Left forelimb (tissue), 1 donor: ENCODE results near the gene SARS2.

Experiments
- DNase-seq: peaks from one replicate; pipeline ENCODE4 v3.0.0-alpha.2; 2018; ENCODE audit warnings: low spot score

Gene SARS2

DNA sequence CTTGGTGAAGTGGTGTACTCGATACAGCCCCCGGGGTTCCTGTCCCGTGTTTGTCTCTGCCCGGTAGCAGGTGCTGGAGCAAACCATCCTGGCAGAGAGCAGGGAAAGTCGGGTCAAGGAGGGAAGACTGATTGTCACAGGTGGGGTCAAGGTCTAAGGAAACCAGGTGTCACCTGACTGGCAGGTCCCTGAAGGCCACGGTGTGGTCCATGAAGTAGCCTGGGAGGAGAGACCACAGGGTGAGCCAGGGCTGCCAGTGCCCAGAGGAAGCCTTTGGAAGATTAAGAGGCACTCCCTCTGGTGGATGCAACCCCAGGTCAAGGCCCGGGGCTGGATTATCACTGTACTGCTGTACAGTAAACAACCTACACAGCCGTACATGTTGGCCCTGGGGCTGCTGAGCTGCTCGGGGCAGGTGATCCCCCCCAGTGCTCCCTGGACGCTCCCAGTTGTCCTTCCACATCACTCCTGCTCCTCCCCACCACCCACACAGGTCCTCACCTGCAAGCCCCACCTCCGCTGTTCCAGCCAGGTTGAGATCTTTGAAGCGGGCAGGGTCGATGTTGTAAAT is 12.6 kb downstream of the SARS2 start:
- no peak for DNase-seq

- no peak for DNase-seq
Measured at GRCh38 chr19:38917516-38917915, 13.0 kb downstream of the SARS2 start.

DNA sequence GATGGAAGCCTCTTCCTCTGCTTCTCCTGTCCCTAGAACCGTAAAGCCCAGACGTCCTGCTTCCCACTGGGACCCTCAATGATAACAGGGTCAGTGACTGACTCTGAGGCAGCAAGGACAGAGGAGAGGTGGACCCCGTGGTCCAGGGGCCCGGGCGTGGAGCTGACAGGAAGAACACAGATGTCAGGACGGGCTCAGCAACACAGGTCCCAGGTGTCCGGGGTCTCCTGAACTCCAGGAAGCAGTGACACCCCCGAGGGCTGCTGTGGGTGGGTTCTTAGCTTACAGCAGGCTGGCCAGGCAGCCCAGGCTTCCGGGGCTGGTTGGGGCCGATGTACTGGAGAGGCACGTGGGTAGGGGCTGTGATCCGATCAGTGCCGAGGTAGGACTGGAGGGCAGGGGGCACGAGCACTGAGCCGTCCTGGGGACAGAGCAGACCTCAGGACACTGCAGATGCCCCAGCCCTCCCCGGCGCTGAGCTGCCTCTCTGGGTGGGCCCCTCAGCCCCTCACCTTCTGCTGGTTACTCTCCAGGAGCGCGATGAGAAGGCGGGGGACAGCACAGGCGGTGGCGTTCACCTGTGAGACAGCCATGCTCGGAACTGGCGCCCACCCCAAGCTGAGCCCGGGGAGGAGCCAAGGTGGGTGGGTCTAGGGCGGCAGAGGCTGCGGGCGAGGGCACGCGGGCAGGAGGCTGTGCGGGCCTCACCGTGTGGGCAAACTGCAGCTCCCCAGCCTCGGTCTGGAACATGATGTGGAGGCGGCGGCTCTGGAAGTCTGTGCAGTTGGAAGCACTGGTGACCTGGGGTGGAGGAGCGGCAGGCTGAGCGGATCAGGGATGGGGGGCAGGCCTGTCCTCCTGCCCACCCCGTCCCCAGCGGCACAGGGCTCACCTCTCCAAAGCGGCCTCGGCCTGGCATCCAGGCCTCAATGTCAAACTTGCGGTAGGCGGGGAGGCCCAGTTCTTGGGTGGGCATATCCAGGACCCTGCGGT is 14.9 kb downstream of the SARS2 start:
- DNase-seq: no peak

- no peak for DNase-seq
Measured at GRCh38 chr19:38913958-38914357, 16.6 kb downstream of the SARS2 start.

GRCh38 chr19:38912600-38913514 is 17.7 kb downstream of the SARS2 start:
- no peak for DNase-seq

DNA sequence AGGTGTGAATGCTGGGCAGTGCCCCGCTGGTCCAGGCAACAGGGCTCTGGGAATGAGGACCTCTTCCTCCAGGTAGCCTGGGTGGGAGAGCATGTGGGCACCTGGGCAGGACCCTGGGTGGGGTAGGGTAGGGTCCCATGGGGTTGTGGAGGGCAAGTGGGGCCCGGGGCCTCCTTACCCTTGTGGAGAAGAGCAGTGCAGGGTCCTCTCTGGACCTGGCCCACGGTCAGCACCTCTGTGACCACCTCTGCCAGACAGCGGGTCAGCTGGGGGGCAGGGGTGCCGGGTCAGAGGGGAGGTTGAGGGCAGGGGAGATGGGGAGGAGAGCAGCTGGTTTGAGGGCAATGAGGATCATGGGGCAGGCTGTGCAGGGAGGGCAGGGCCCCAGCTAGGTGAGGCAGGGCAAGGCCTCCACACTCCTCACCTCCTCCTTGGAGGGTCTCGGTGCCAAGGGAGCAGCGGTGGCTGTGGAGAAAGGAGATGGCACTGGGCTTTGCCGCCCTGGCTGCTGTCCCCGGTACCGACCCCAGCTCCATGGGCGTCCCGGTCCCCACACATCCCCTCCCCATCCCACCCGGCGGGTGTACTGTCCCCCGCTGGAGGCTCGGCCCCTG is 19.1 kb downstream of the SARS2 start:
- DNase-seq: no peak

GRCh38 chr19:38910488-38910887 is 20.1 kb downstream of the SARS2 start:
- no peak for DNase-seq

DNA sequence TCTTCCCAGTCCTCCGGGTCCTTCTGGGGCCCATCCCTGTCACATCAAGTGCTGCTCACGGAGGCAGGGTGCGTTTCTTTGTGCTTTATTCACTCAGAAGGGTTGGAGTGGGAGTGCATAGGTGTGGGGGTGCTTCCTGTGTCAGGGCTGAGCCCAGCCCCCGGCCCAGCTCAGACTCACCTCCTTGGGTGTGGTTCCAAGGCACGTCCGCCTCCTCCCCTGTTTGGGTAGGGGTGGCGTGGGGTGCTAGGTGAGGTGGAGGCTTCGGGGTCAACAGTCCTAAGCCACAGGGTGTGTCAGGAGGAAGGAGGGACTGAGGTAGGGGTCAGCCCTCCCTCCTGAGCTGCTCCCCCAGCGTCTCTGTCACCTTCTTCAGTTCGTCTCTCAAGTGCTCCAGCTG is 21.7 kb downstream of the SARS2 start:
- no peak for DNase-seq

DNA sequence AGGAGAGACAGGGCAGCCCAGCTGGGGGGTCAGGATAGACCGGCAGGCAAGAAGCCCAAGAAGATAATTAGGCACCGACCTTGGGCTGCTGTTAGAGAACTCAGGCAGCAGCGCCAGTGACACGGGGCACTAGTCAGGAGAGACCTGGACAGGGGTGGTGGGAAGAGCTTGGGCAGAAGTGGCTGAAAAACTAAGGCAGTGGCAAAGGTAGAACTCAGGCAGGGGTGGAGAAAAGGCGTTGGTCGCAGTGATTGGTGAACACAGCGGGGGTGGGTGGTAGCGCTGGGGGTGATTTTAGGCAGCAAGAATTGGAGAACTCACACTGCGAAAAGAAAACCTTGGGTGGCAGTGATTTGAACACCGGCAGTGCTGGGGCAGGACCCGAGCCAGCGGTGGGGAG is 22.9 kb downstream of the SARS2 start:
- no peak for DNase-seq

GRCh38 chr19:38907227-38907626 is 23.3 kb downstream of the SARS2 start:
- DNase-seq: no peak

GRCh38 chr19:38905620-38906019 is 24.9 kb downstream of the SARS2 start:
- DNase-seq: no peak

- DNase-seq: no peak
Measured at GRCh38 chr19:38904581-38905539, 25.7 kb downstream of the SARS2 start.

- no peak for DNase-seq
Measured at GRCh38 chr19:38901683-38902082, 28.9 kb downstream of the SARS2 start.

GRCh38 chr19:38900743-38901190 is 29.8 kb downstream of the SARS2 start:
- no peak for DNase-seq

- DNase-seq: no peak
Measured at GRCh38 chr19:38900202-38900629, 30.3 kb downstream of the SARS2 start.

DNA sequence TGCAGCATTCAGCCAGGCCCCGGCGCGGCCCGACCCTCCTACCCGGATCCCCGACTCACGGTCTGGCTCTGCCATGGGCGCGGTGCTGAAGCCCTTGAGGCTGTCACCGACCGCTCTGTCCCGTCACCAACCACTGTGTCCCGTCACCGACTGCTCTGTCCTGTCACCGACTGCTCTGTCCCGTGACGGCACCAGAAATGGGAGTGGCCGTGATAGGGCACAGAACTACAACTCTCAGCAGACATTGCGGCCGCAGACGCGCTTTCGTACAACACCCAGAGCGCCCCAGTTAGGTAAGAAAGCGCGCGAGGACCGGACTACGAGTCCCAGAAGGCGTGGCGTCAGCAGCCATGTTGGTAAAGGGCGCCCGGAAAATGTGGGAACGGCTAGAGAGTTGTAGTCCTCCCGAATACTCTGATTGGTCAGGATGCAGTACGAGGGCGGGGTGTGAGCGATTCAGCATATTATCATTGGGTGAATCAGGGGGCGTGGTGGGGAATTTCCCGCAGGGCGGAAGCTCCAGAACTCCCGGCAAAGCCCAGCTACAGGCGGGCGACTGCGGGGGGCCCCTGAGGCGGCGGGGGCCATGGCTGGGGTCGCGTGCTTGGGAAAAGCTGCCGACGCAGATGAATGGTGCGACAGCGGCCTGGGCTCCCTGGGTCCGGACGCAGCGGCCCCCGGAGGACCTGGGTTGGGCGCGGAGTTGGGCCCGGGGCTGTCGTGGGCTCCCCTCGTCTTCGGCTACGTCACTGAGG is 30.9 kb downstream of the SARS2 start, which contains the start of the genes NFKBIB and SIRT2:
Gene NFKBIB (plus strand): TSS at position 523 of the 755 bp plus-strand sequence. CDS start 64 bp downstream, at position 587.
Gene SIRT2 (minus strand): TSS at position 172 of the 755 bp plus-strand sequence. CDS start 97 bp downstream, at position 75.
- DNase-seq: peak; percentile 99

- DNase-seq: no peak
Measured at GRCh38 chr19:38898788-38899446, 31.6 kb downstream of the SARS2 start.

DNA sequence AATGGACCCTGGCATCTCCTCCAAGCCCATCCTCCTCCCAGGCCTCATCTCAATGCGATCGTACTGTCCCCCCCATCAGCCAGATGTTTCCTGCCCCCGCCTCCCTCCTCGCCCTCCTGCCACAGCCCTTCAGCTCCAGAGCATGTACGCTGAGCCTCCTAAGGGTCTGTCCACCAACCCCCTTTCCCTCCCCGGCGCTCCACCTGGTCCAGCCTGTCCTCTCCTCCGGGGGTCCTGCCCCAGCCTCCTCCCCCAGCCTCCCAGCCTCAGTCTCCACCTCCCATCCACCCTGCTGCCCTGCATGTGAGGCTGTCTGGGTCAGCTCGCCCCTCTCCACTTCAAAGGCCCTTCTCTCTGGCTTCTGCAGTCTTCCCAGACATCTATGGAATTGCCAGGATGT is 35.6 kb downstream of the SARS2 start:
- DNase-seq: no peak

GRCh38 chr19:38893341-38893771 is 37.2 kb downstream of the SARS2 start:
- no peak for DNase-seq
